Vagina (tissue), 2 donors: ENCODE data around the gene PLAU. TPM values are rescaled to one million over a fixed set of nuclear protein-coding genes. Genes with fewer than 3 reads are reported as not detected.

Experiments
- DNase-seq, 2 donors: peaks; one replicate each; pipeline ENCODE4 v3.0.0-alpha.2; 2017; ENCODE audit errors: extremely low spot score in 2 of 2
- H3K27ac ChIP-seq: fragments of 200-600 bp; sonication (generic); one replicate; pipeline ENCODE4 v1.5.1; 2019
- H3K27me3 ChIP-seq: fragments of 200-600 bp; sonication (generic); one replicate; pipeline ENCODE4 v1.5.1; 2019
- H3K36me3 ChIP-seq, 2 donors: fragments of 200-600 bp; sonication (generic); one replicate each; pipeline ENCODE4 v1.5.1; 2017 to 2019
- H3K4me1 ChIP-seq: fragments of 200-600 bp; sonication (generic); one replicate; pipeline ENCODE4 v1.5.1; 2019
- H3K4me3 ChIP-seq, 2 donors: fragments of 200-600 bp; sonication (generic); 1 replicate in 1 of 2; 2 replicates in 1 of 2; pipeline ENCODE4 v1.5.1; 2016 to 2019
- H3K9me3 ChIP-seq: fragments of 200-600 bp; sonication (generic); one replicate; pipeline ENCODE4 v1.5.1; 2019
- POLR2A ChIP-seq, 2 donors: fragments of 450-650 bp; IDR thresholded peaks; one replicate each; pipeline ENCODE4 v1.6.1; 2017; ENCODE audit warnings: antibody characterized with exemption in 2 of 2, mild to moderate bottlenecking in 2 of 2, moderate library complexity in 2 of 2
- POLR2AphosphoS5 ChIP-seq, 2 donors: sonication (generic); formaldehyde crosslinking; IDR thresholded peaks; one replicate each; pipeline ENCODE4 v1.9.0; 2017; ENCODE audit warnings: antibody characterized with exemption in 2 of 2, mild to moderate bottlenecking in 2 of 2, low read depth in 1 of 2; ENCODE audit not compliant: insufficient read depth in 1 of 2
- intact Hi-C: fragments of 100-400 bp; cut with DNase I; formaldehyde crosslinking; loops from one replicate; pipeline ENCODE4 v1.15.1; 2023
- total RNA-seq: library from RNA; depleted of rRNA; stranded (reverse); fragments of >200 nt; gene quantifications from one replicate; pipeline ENCODE4 v1.2.3, GENCODE V29; 2016
- TF ChIP-seq, protein P1 (sequence below), 3 experiments: fragments of 450-650 bp in 2 of 3; fragments of 200-600 bp in 1 of 3; sonication (generic) in 1 of 3; IDR thresholded peaks; one replicate each; pipeline ENCODE4 v1.5.1; 2017 to 2019; ENCODE audit warnings: antibody characterized with exemption in 3 of 3, mild to moderate bottlenecking in 2 of 3, moderate library complexity in 2 of 3

The PLAU gene
- 18.2 TPM for total RNA-seq

DNA sequence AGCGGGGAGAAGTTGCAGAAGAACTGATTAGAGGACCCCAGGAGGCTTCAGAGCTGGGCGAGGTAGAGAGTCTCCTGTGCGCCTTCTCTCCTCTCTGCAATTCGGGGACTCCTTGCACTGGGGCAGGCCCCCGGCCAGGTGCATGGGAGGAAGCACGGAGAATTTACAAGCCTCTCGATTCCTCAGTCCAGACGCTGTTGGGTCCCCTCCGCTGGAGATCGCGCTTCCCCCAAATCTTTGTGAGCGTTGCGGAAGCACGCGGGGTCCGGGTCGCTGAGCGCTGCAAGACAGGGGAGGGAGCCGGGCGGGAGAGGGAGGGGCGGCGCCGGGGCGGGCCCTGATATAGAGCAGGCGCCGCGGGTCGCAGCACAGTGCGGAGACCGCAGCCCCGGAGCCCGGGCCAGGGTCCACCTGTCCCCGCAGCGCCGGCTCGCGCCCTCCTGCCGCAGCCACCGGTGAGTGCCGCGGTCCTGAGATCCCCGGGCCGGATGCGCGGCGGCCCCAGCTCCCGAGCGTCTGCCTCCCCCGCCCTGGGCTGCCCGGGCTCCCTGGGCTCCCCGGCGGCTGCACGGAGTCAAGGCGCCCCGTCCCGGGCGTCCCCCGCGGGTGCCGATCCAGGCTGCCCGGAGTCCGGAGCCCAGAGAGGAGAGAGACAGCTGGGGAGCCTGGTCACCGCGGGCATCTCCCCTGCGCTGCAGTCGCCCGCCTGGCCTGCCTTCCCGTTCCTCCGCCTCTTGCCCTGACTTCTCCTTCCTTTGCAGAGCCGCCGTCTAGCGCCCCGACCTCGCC, at the start of gene PLAU:
TSS of gene PLAU (plus strand) at position 369 of the 789 bp plus-strand sequence. CDS start 424 bp downstream, outside the sequence.
- intact Hi-C loops = no loop called here
- Histone ChIP-seq H3K27ac (peak within 1 kb of the TSS; percentile 67), H3K9me3 (no peaks in the 10 kb centered on the region), H3K4me3 (peak within 1 kb of the TSS; percentile 50 to 67), H3K4me1 (peaks cover 67% of the 10 kb centered on the region), H3K27me3 (no peaks in the 10 kb centered on the region), H3K36me3 (no peaks in the 10 kb centered on the region)
- no peak for TF ChIP-seq POLR2AphosphoS5 (IDR thresholded peaks at IDR 0.05; ENCODE audit: insufficient read depth in 1 of 2, low read depth in 1 of 2)
- TF ChIP-seq, protein P1, sequence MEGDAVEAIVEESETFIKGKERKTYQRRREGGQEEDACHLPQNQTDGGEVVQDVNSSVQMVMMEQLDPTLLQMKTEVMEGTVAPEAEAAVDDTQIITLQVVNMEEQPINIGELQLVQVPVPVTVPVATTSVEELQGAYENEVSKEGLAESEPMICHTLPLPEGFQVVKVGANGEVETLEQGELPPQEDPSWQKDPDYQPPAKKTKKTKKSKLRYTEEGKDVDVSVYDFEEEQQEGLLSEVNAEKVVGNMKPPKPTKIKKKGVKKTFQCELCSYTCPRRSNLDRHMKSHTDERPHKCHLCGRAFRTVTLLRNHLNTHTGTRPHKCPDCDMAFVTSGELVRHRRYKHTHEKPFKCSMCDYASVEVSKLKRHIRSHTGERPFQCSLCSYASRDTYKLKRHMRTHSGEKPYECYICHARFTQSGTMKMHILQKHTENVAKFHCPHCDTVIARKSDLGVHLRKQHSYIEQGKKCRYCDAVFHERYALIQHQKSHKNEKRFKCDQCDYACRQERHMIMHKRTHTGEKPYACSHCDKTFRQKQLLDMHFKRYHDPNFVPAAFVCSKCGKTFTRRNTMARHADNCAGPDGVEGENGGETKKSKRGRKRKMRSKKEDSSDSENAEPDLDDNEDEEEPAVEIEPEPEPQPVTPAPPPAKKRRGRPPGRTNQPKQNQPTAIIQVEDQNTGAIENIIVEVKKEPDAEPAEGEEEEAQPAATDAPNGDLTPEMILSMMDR (IDR thresholded peaks at IDR 0.05) = no peak
- TF ChIP-seq POLR2A (IDR thresholded peaks at IDR 0.05) = peak in 1 of 2 donors; percentile 19
- DNase-seq = no peak

DNA sequence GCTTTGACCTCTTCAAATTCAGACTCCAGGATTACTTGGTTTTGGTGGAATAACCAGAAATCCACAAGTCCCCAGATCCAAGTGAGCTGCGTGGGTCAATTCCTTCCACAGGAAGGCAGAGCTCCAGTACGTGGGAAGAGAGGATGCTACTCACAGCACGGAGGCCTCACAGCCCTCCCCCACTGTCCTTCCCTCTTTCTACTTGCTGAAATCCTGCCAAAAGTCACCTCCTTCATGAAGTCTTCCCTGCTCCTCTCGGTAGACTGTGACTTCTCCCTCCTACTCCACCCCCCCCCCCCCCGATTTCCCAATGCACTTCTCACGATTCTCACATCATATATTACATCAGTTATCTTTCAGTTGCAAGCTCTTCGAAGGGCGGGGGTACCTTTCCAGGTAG, 48.9 kb upstream of the PLAU start:
- H3K36me3 ChIP-seq = peaks cover 0 to 31% of the 10 kb centered on the region in 2 donors
- no peak overlapping the region for H3K4me3 ChIP-seq
- no peaks in the 10 kb centered on the region for H3K9me3 ChIP-seq
- intact Hi-C loops = no loop called here
- no peak overlapping the region for H3K27ac ChIP-seq
- H3K27me3 ChIP-seq = no peaks in the 10 kb centered on the region
- DNase-seq = no peak
- peaks cover 58% of the 10 kb centered on the region for H3K4me1 ChIP-seq
- TF ChIP-seq, protein P1 (IDR thresholded peaks at IDR 0.05) = no peak
- TF ChIP-seq POLR2A (IDR thresholded peaks at IDR 0.05) (no peak), POLR2AphosphoS5 (IDR thresholded peaks at IDR 0.05; ENCODE audit: insufficient read depth in 1 of 2, low read depth in 1 of 2) (no peak)

DNA sequence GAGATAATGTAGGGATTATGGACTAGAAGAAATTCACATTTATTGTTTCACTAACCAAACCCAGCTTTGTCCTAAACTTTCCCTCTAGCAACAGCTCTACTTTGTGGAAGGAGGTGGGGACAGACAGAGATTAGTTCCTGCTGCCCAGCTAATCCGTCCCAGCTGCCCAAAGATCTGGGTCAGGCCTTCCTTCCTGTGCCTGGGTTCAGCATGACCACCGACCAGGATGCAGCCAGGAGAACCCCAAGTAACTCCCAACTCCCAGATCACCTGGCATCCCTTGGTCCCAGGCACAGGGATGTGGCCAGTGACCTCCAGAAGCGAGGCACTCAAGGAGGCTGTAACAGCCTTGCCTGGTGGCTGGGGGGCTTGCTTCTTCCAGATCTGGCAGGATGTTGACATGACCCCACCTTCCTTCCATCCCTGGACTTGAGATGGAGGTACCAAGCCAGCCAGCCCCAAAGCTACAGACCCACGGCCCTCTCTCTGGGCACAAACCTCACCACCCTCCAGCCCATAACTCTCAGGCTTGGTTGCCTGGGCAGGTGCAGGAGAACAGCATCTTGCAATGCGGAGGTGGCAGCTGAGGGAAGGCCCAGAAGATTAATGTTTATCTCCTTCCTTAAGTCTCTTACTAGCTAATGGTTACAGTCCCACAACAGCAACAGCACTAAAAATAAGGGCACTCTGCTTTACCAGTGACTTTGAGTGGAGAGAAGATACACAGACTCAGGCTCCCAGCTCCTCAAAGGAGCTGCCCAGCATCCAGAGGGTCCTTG, 47.7 kb upstream of the PLAU start:
- H3K4me3 ChIP-seq = no peak overlapping the region
- intact Hi-C loops = no loop called here
- DNase-seq = no peak
- TF ChIP-seq POLR2A (IDR thresholded peaks at IDR 0.05) (no peak), POLR2AphosphoS5 (IDR thresholded peaks at IDR 0.05; ENCODE audit: insufficient read depth in 1 of 2, low read depth in 1 of 2) (no peak)
- TF ChIP-seq, protein P1 (IDR thresholded peaks at IDR 0.05) = no peak
- peaks cover 58% of the 10 kb centered on the region for H3K4me1 ChIP-seq
- H3K27ac ChIP-seq = no peak overlapping the region
- H3K36me3 ChIP-seq = peaks cover 0 to 34% of the 10 kb centered on the region in 2 donors
- H3K9me3 ChIP-seq = no peaks in the 10 kb centered on the region
- H3K27me3 ChIP-seq = no peaks in the 10 kb centered on the region

DNA sequence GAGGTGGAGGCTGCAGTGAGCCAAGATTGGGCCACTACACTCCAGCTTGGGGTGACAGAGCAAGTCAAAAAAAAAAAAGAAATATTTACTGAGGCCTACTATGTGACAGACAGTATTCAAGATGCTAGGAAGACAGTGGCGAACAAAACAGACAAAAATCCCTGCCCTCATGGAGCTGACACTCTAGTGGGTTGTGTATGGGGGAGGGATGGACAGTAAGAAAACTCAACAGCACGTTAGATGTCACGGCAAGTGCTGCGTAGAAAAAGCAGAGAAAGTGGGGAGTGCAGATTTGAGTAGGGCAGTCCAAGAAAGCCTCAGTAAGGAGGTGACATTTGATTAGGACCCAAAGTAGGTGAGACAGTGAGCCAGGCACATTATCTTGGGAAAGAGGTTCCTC, 46.7 kb upstream of the PLAU start:
- H3K27me3 ChIP-seq = no peaks in the 10 kb centered on the region
- no peaks in the 10 kb centered on the region for H3K9me3 ChIP-seq
- H3K36me3 ChIP-seq = peaks cover 0 to 32% of the 10 kb centered on the region in 2 donors
- H3K4me3 ChIP-seq = no peak overlapping the region
- H3K27ac ChIP-seq = no peak overlapping the region
- intact Hi-C loops = no loop called here
- H3K4me1 ChIP-seq = peaks cover 54% of the 10 kb centered on the region
- no peak for DNase-seq
- TF ChIP-seq POLR2A (IDR thresholded peaks at IDR 0.05) (no peak), POLR2AphosphoS5 (IDR thresholded peaks at IDR 0.05; ENCODE audit: insufficient read depth in 1 of 2, low read depth in 1 of 2) (no peak)
- TF ChIP-seq, protein P1 (IDR thresholded peaks at IDR 0.05) = no peak
